ENCODE data around the gene MAGI2.

Gene MAGI2

DNA sequence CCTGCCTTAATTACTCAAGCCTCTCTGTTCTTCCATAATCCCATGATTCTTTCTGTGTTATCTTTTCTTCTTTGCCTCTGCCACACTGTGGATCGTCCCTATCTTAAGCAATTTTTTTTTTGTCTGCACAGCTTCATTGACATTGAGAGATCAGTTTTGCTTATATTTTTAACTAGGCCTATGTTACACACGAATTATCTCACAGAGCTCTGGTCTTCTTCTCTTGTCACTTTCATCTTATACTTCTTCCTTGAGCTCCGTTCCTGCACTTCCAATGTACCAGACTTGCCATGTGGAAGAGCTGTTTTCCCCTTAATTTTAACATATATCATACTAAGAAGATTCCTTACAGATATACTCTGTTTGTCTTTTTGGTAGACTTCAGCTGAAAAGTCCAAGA lies 106.1 kb downstream of the MAGI2 start:
- Mint-ChIP-seq H3K36me3 (ENCODE audit: insufficient read depth) (no peaks in the 10 kb centered on the region), H3K27me3 (no peaks in the 10 kb centered on the region), H3K4me1 (no peaks in the 10 kb centered on the region), H3K4me3 (no peak overlapping the region), H3K27ac (ENCODE audit: low read depth) (no peak overlapping the region), H3K9me3 (peaks cover 13% of the 10 kb centered on the region)
- DNase-seq (ENCODE audit: low spot score in 2 of 2) (no peak), ATAC-seq (replicated peaks; ENCODE audit: extremely low read depth, poor library complexity, severe bottlenecking) (no peak)

- Mint-ChIP-seq H3K27ac (ENCODE audit: low read depth) (no peak overlapping the region), H3K9me3 (peaks cover 13% of the 10 kb centered on the region), H3K36me3 (ENCODE audit: insufficient read depth) (peaks cover 2% of the 10 kb centered on the region), H3K27me3 (no peaks in the 10 kb centered on the region), H3K4me3 (no peak overlapping the region), H3K4me1 (no peaks in the 10 kb centered on the region)
- no peak for DNase-seq (ENCODE audit: low spot score in 2 of 2)
- ATAC-seq (replicated peaks; ENCODE audit: extremely low read depth, poor library complexity, severe bottlenecking): no peak
Observed at GRCh38 chr7:79341902-79342301, 111.6 kb downstream of the MAGI2 start.

- Mint-ChIP-seq H3K27ac (ENCODE audit: low read depth) (no peak overlapping the region), H3K4me1 (no peaks in the 10 kb centered on the region), H3K27me3 (no peaks in the 10 kb centered on the region), H3K4me3 (no peak overlapping the region), H3K9me3 (peaks cover 7% of the 10 kb centered on the region), H3K36me3 (ENCODE audit: insufficient read depth) (peaks cover 2% of the 10 kb centered on the region)
- DNase-seq (ENCODE audit: low spot score in 2 of 2) (no peak), ATAC-seq (replicated peaks; ENCODE audit: extremely low read depth, poor library complexity, severe bottlenecking) (no peak)
Observed at GRCh38 chr7:79340212-79340611, 113.3 kb downstream of the MAGI2 start.

DNA sequence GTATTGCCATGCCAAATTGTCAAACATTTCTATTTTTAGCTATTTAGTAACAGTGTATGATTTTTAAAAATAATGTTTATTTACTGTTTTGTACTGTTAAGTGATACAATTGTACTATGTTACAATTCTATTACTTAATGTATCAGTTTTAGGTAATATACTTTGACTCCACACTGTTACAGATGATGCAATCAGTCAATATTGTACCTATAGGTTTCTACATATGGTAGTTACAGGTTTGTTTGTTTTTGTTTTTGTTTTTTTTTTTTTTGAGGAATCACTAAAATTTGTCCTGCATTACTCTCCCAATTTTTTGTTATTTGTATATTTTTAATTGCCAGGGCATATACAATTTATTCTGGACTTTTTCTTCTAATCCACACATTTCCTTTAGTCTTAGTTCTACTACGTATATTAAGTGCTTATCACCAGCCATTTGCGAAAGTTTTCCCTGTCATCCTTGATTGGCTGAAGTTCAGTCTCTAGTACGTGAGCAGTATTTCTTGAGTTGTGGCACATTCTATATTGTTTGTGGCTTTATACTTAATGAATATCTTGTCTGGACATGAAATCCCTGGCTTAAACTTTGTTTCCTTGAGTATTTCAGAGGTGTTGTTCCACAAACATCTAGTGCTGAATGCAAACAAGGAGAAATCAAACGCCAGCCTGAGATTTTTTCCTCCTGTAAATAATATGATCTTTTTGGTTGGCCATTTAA lies 114.1 kb downstream of the MAGI2 start:
- ATAC-seq (replicated peaks; ENCODE audit: extremely low read depth, poor library complexity, severe bottlenecking): no peak
- H3K4me3 Mint-ChIP-seq: no peak overlapping the region
- no peak for DNase-seq (ENCODE audit: low spot score in 2 of 2)
- H3K27ac Mint-ChIP-seq (ENCODE audit: low read depth): no peak overlapping the region
- no peaks in the 10 kb centered on the region for H3K4me1 Mint-ChIP-seq
- H3K27me3 Mint-ChIP-seq: no peaks in the 10 kb centered on the region
- peaks cover 7% of the 10 kb centered on the region for H3K9me3 Mint-ChIP-seq
- peaks cover 2% of the 10 kb centered on the region for H3K36me3 Mint-ChIP-seq (ENCODE audit: insufficient read depth)

- ATAC-seq (replicated peaks; ENCODE audit: extremely low read depth, poor library complexity, severe bottlenecking): no peak
- no peaks in the 10 kb centered on the region for H3K27me3 Mint-ChIP-seq
- no peaks in the 10 kb centered on the region for H3K4me1 Mint-ChIP-seq
- peaks cover 2% of the 10 kb centered on the region for H3K36me3 Mint-ChIP-seq (ENCODE audit: insufficient read depth)
- H3K4me3 Mint-ChIP-seq: no peak overlapping the region
- no peak overlapping the region for H3K27ac Mint-ChIP-seq (ENCODE audit: low read depth)
- DNase-seq (ENCODE audit: low spot score in 2 of 2): no peak
- H3K9me3 Mint-ChIP-seq: peaks cover 7% of the 10 kb centered on the region
Observed at GRCh38 chr7:79337717-79338116, 115.8 kb downstream of the MAGI2 start.

DNA sequence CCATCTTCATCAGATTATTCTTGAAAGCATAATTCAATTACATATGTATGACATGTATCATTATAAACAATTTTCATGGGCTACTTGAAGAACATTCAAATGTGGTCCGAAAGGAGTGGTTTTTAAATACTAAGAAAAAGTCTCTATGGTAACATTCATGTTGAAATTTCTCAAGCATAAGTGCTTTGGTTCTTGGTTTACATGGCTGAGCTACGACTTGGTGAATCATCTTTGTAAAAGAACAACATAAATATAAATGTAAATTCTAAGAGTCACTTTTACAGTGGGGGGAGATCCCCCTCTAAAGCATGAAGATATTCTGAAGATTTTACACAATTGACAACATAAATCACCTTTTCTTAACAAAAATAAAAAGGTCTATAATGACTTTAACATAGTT lies 118.6 kb downstream of the MAGI2 start:
- H3K36me3 Mint-ChIP-seq (ENCODE audit: insufficient read depth): no peaks in the 10 kb centered on the region
- H3K4me3 Mint-ChIP-seq: no peak overlapping the region
- H3K9me3 Mint-ChIP-seq: peaks cover 4% of the 10 kb centered on the region
- no peaks in the 10 kb centered on the region for H3K27me3 Mint-ChIP-seq
- ATAC-seq (replicated peaks; ENCODE audit: extremely low read depth, poor library complexity, severe bottlenecking): no peak
- H3K27ac Mint-ChIP-seq (ENCODE audit: low read depth): no peak overlapping the region
- H3K4me1 Mint-ChIP-seq: no peaks in the 10 kb centered on the region
- DNase-seq (ENCODE audit: low spot score in 2 of 2): no peak

DNA sequence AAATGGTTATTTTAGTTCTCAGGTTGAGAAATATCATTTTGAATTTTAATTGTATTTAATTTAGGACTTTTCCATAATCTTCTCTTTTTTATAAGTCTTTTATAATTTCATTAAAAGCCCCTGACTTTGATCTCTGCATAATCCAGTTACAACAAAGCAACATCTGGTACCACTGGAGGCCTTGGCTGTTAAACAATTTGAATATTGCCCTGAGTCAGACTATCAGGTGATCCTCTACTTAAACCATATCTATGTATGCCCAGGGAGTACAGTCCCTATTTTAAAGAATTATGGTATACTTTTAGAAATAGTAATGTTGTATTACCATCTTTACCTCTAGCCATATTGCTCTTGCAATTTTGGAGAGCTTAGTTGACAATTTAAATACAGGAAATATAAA lies 119.1 kb downstream of the MAGI2 start:
- Mint-ChIP-seq H3K9me3 (peaks cover 4% of the 10 kb centered on the region), H3K27me3 (no peaks in the 10 kb centered on the region), H3K36me3 (ENCODE audit: insufficient read depth) (no peaks in the 10 kb centered on the region), H3K27ac (ENCODE audit: low read depth) (no peak overlapping the region), H3K4me3 (no peak overlapping the region), H3K4me1 (no peaks in the 10 kb centered on the region)
- ATAC-seq (replicated peaks; ENCODE audit: extremely low read depth, poor library complexity, severe bottlenecking): no peak
- DNase-seq (ENCODE audit: low spot score in 2 of 2): no peak

DNA sequence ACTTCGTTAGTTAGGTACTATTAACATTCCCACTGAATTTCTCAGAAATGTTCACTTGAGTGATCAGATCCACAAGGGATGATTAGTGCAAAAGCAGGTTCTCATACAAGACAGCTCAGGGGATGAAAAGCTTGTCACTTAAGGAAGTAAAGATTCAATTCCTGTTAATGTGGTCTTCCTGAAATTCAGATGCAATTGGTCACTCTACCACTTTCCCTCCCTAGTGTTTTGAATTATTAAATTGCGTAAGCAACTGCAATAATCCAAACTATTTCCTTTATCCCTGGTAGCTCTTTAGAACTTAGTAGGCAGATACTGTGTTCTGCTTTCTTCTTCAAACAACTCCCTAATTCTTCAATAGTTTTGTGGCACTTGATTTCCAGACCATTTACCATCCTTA lies 121.4 kb downstream of the MAGI2 start:
- DNase-seq (ENCODE audit: low spot score in 2 of 2) (no peak), ATAC-seq (replicated peaks; ENCODE audit: extremely low read depth, poor library complexity, severe bottlenecking) (no peak)
- no peak overlapping the region for H3K4me3 Mint-ChIP-seq
- no peak overlapping the region for H3K27ac Mint-ChIP-seq (ENCODE audit: low read depth)
- H3K4me1 Mint-ChIP-seq: no peaks in the 10 kb centered on the region
- H3K9me3 Mint-ChIP-seq: peaks cover 4% of the 10 kb centered on the region
- no peaks in the 10 kb centered on the region for H3K36me3 Mint-ChIP-seq (ENCODE audit: insufficient read depth)
- no peaks in the 10 kb centered on the region for H3K27me3 Mint-ChIP-seq

DNA sequence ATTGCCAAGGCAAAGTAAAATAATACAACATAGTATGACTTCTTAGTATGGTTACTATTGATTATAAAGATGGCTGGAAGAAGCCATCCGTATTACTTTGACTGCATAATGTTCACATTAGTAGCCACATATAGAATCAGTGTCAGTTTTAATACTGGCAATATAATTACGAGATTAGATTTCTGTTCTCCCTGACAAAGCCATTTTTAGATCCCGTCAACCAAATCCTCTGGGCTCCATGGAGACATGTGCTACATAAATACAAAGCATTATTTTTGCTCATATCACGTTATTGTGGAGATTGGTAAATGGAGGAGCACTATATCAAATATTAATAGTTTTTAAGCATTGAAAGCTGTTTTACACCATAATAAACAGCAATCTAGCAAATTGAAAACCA lies 124.0 kb downstream of the MAGI2 start:
- Mint-ChIP-seq H3K27ac (ENCODE audit: low read depth) (no peak overlapping the region), H3K36me3 (ENCODE audit: insufficient read depth) (no peaks in the 10 kb centered on the region), H3K4me1 (no peaks in the 10 kb centered on the region), H3K4me3 (no peak overlapping the region), H3K9me3 (peaks cover 4% of the 10 kb centered on the region), H3K27me3 (no peaks in the 10 kb centered on the region)
- no peak for DNase-seq (ENCODE audit: low spot score in 2 of 2)
- ATAC-seq (replicated peaks; ENCODE audit: extremely low read depth, poor library complexity, severe bottlenecking): no peak

- Mint-ChIP-seq H3K27me3 (no peaks in the 10 kb centered on the region), H3K4me1 (no peaks in the 10 kb centered on the region), H3K4me3 (no peak overlapping the region), H3K9me3 (peaks cover 22% of the 10 kb centered on the region), H3K36me3 (ENCODE audit: insufficient read depth) (no peaks in the 10 kb centered on the region), H3K27ac (ENCODE audit: low read depth) (no peak overlapping the region)
- no peak for ATAC-seq (replicated peaks; ENCODE audit: extremely low read depth, poor library complexity, severe bottlenecking)
- no peak for DNase-seq (ENCODE audit: low spot score in 2 of 2)
Observed at GRCh38 chr7:79320741-79321473, 132.6 kb downstream of the MAGI2 start.

- ATAC-seq (replicated peaks; ENCODE audit: extremely low read depth, poor library complexity, severe bottlenecking) (no peak), DNase-seq (ENCODE audit: low spot score in 2 of 2) (no peak)
- Mint-ChIP-seq H3K27ac (ENCODE audit: low read depth) (no peak overlapping the region), H3K9me3 (peaks cover 29% of the 10 kb centered on the region), H3K36me3 (ENCODE audit: insufficient read depth) (no peaks in the 10 kb centered on the region), H3K4me3 (no peak overlapping the region), H3K4me1 (no peaks in the 10 kb centered on the region), H3K27me3 (no peaks in the 10 kb centered on the region)
Observed at GRCh38 chr7:79319369-79319768, 134.1 kb downstream of the MAGI2 start.

DNA sequence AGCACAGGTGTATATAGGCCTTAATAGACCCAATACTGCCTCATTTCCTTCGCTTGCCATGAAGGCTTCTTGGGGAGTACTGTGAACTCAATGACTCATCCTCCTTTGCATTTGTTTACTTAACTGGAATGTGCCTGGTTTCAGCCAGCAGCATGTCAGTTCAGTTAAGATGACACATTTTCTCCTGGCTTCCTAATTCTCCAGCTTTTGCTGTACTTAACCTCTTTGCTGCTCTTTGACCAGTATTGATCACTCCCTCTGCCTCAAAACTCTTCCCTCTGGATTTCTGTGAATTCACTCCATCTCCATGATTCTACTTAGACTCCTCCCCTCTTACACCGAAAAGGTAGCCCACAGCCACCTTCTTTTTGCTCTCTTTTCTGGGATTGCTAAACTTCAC lies 135.7 kb downstream of the MAGI2 start:
- ATAC-seq (replicated peaks; ENCODE audit: extremely low read depth, poor library complexity, severe bottlenecking) (no peak), DNase-seq (ENCODE audit: low spot score in 2 of 2) (no peak)
- Mint-ChIP-seq H3K36me3 (ENCODE audit: insufficient read depth) (no peaks in the 10 kb centered on the region), H3K27me3 (no peaks in the 10 kb centered on the region), H3K4me3 (no peak overlapping the region), H3K9me3 (peaks cover 21% of the 10 kb centered on the region), H3K4me1 (no peaks in the 10 kb centered on the region), H3K27ac (ENCODE audit: low read depth) (no peak overlapping the region)

GRCh38 chr7:79312022-79312421 lies 141.4 kb downstream of the MAGI2 start:
- Mint-ChIP-seq H3K27ac (ENCODE audit: low read depth) (no peak overlapping the region), H3K36me3 (ENCODE audit: insufficient read depth) (no peaks in the 10 kb centered on the region), H3K27me3 (no peaks in the 10 kb centered on the region), H3K4me3 (no peak overlapping the region), H3K9me3 (peaks cover 6% of the 10 kb centered on the region), H3K4me1 (no peaks in the 10 kb centered on the region)
- DNase-seq (ENCODE audit: low spot score in 2 of 2) (no peak), ATAC-seq (replicated peaks; ENCODE audit: extremely low read depth, poor library complexity, severe bottlenecking) (no peak)

Data from central memory CD8-positive, alpha-beta T cell (primary cell).